Choroid plexus epithelial cell (primary cell): ENCODE data around the gene HDAC7.

Source experiments
- DNase-seq: peaks from one replicate; pipeline ENCODE4 v3.0.0-alpha.2; 2010; ENCODE audit warnings: low read depth
- H3K4me3 ChIP-seq: 2 replicates; pipeline ENCODE4 v1.5.1; 2011; ENCODE audit warnings: low read depth, mild to moderate bottlenecking, control low read depth, low read length, moderate library complexity
- CTCF ChIP-seq: conservative IDR thresholded peaks from 2 replicates; pipeline ENCODE4 v1.5.1; 2011; ENCODE audit warnings: low read depth, mild to moderate bottlenecking, control low read depth, inconsistent platforms, low read length, moderate library complexity

HDAC7 gene

GRCh38 chr12:47778881-47779280, 40.8 kb downstream of the HDAC7 start:
- TF ChIP-seq CTCF: no peak
- H3K4me3 ChIP-seq: no peak overlapping the region
- no peak for DNase-seq

- no peak for TF ChIP-seq CTCF
- DNase-seq: no peak
- no peak overlapping the region for H3K4me3 ChIP-seq
Observed at GRCh38 chr12:47777741-47778558, 41.8 kb downstream of the HDAC7 start.

GRCh38 chr12:47777151-47777550, 42.6 kb downstream of the HDAC7 start:
- no peak for DNase-seq
- no peak overlapping the region for H3K4me3 ChIP-seq
- no peak for TF ChIP-seq CTCF

GRCh38 chr12:47776471-47777143, 43.1 kb downstream of the HDAC7 start:
- peak; percentile 57 for DNase-seq
- H3K4me3 ChIP-seq: no peak overlapping the region
- TF ChIP-seq CTCF: no peak

GRCh38 chr12:47775100-47775911, 44.4 kb downstream of the HDAC7 start:
- no peak for TF ChIP-seq CTCF
- H3K4me3 ChIP-seq: no peak overlapping the region
- DNase-seq: peak; percentile 57

- DNase-seq: no peak
- no peak for TF ChIP-seq CTCF
- no peak overlapping the region for H3K4me3 ChIP-seq
Observed at GRCh38 chr12:47774663-47775062, 45.0 kb downstream of the HDAC7 start.
